Panc1 (cell line): ENCODE results near the gene GSTT2. TPM values are rescaled to one million over a fixed set of nuclear protein-coding genes. Genes with fewer than 3 reads are reported as not detected.

Source experiments
- ATAC-seq: fragments of 200-7000 bp; cut with Tn5 transposase; 2 replicates; pipeline ENCODE4 v1.9.1; 2020; ENCODE audit warnings: mild to moderate bottlenecking, moderate library complexity
- BruUV-seq: library from RNA; stranded (reverse); fragments of 400-500 nt; replicated peaks from 2 replicates; lab custom pipeline; 2021; lab: Mats Ljungman, UMichigan
- CTCF ChIA-PET: fragments of 300-600 bp; sonication (Branson Sonifier 250); formaldehyde crosslinking; loops from one replicate; lab custom pipeline; 2022; ENCODE audit warnings: antibody characterized with exemption; lab: Charles Lee
- POLR2A ChIA-PET: fragments of 300-600 bp; sonication (Branson Sonifier 250); formaldehyde crosslinking; loops from one replicate; lab custom pipeline; 2022; ENCODE audit warnings: antibody characterized with exemption; lab: Charles Lee
- DNase-seq: peaks from one replicate; pipeline ENCODE4 v3.0.0-alpha.2; 2010; ENCODE audit warnings: low read depth, low spot score
- H3K27ac ChIP-seq: 2 replicates; pipeline ENCODE4 v1.5.1; 2011; ENCODE audit warnings: mild to moderate bottlenecking, low read length, inconsistent platforms
- H3K27me3 ChIP-seq: fragments of 200-500 bp; sonication (Bioruptor generic); 2 replicates; pipeline ENCODE4 v1.6.0; 2014; ENCODE audit warnings: low read length, inconsistent platforms; ENCODE audit not compliant: control insufficient read depth, insufficient read depth
- H3K36me3 ChIP-seq: fragments of 200-500 bp; sonication (Bioruptor generic); 2 replicates; pipeline ENCODE4 v1.5.1; 2014; ENCODE audit warnings: inconsistent platforms, mild to moderate bottlenecking, low read length, moderate library complexity; ENCODE audit not compliant: control insufficient read depth, insufficient read depth
- H3K4me1 ChIP-seq: 2 replicates; pipeline ENCODE4 v1.5.1; 2011; ENCODE audit warnings: inconsistent platforms, mild to moderate bottlenecking, low read length, moderate library complexity; ENCODE audit not compliant: control insufficient read depth, insufficient read depth
- H3K4me3 ChIP-seq, 2 experiments: 2 replicates each; pipeline ENCODE4 v1.5.1; 2011 to 2012; ENCODE audit warnings: low read depth in 2 of 2, low read length in 2 of 2, mild to moderate bottlenecking in 2 of 2, inconsistent platforms in 1 of 2, moderate library complexity in 1 of 2
- H3K9me3 ChIP-seq: fragments of 200-500 bp; sonication (Bioruptor generic); 2 replicates; pipeline ENCODE4 v1.5.1; 2014; ENCODE audit warnings: low read depth, mild to moderate bottlenecking, inconsistent platforms, low read length, moderate library complexity; ENCODE audit not compliant: control insufficient read depth, insufficient read depth
- CTCF ChIP-seq: fragments of 450-650 bp; IDR thresholded peaks from 2 replicates; pipeline ENCODE4 v1.5.1; 2017; ENCODE audit warnings: mild to moderate bottlenecking
- POLR2AphosphoS5 ChIP-seq: IDR thresholded peaks from 2 replicates; pipeline ENCODE4 v1.6.1; 2012; ENCODE audit warnings: mild to moderate bottlenecking, low read depth, low read length, moderate library complexity
- REST ChIP-seq, 2 experiments: IDR thresholded peaks; 2 replicates each; pipeline ENCODE4 v1.6.1; 2011 to 2012; ENCODE audit warnings: low read depth in 2 of 2, control low read depth in 1 of 2, low read length in 1 of 2, mild to moderate bottlenecking in 1 of 2, moderate library complexity in 1 of 2; ENCODE audit not compliant: insufficient read depth in 1 of 2
- SIN3A ChIP-seq: IDR thresholded peaks from 2 replicates; pipeline ENCODE4 v1.6.1; 2012; ENCODE audit warnings: low read depth, mild to moderate bottlenecking, low read length, moderate library complexity, borderline replicate concordance; ENCODE audit not compliant: insufficient read depth
- TCF7L2 ChIP-seq: IDR thresholded peaks from 2 replicates; pipeline ENCODE4 v1.6.1; 2011; ENCODE audit warnings: mild to moderate bottlenecking, low read depth, low read length, inconsistent platforms
- in situ Hi-C: cut with HindIII; loops from 2 replicates; pipeline ENCODE4 v1.10.0; 2016; ENCODE audit warnings: low sequenced_read_pairs, low pct_unique_long_range_greater_than_20kb
- intact Hi-C: fragments of 100-400 bp; cut with micrococcal nuclease; formaldehyde crosslinking; loops from one replicate; pipeline ENCODE4 v1.10.0; 2022; ENCODE audit not compliant: unreplicated experiment
- total RNA-seq: library from RNA; stranded (reverse); gene quantifications from one replicate; pipeline ENCODE4 v1.2.1, GENCODE V29; 2021; ENCODE audit not compliant: unreplicated experiment

GSTT2 gene
- total RNA-seq, 1 experiment from 2014 or later: 0.26 TPM

GRCh38 chr22:24026056-24026455 lies 46.1 kb downstream of the GSTT2 start:
- in situ Hi-C loops (no loop called here), intact Hi-C loops (no loop called here)
- POLR2A ChIA-PET: no interaction called here
- H3K4me1 ChIP-seq: no peaks in the 10 kb centered on the region; the same call in 1 of the 2 replicates
- H3K9me3 ChIP-seq: no peaks in the 10 kb centered on the region
- no peaks in the 10 kb centered on the region for H3K36me3 ChIP-seq
- TF ChIP-seq TCF7L2 (no peak), POLR2AphosphoS5 (no peak), REST (IDR thresholded peaks at IDR 0.05; ENCODE audit: insufficient read depth in 1 of 2, low read depth in 2 of 2, low read length in 1 of 2) (no peak), CTCF (no peak), SIN3A (no peak)
- H3K4me3 ChIP-seq: no peak overlapping the region
- CTCF ChIA-PET: no interaction called here
- no TSS peak for BruUV-seq
- ATAC-seq: no peak
- no peaks in the 10 kb centered on the region for H3K27me3 ChIP-seq
- no peak overlapping the region for H3K27ac ChIP-seq
- DNase-seq: no peak

GRCh38 chr22:24026733-24027132 lies 46.8 kb downstream of the GSTT2 start:
- ChIA-PET POLR2A (no interaction called here), CTCF (no interaction called here)
- Histone ChIP-seq H3K9me3 (no peaks in the 10 kb centered on the region), H3K27ac (no peak overlapping the region), H3K4me1 (no peaks in the 10 kb centered on the region; the same call in 1 of the 2 replicates), H3K4me3 (no peak overlapping the region), H3K36me3 (no peaks in the 10 kb centered on the region), H3K27me3 (no peaks in the 10 kb centered on the region)
- DNase-seq (no peak), ATAC-seq (no peak)
- BruUV-seq: no TSS peak
- in situ Hi-C loops (no loop called here), intact Hi-C loops (no loop called here)
- TF ChIP-seq CTCF: no peak
- no peak for TF ChIP-seq TCF7L2
- TF ChIP-seq REST (IDR thresholded peaks at IDR 0.05; ENCODE audit: insufficient read depth in 1 of 2, low read depth in 2 of 2, low read length in 1 of 2): no peak
- no peak for TF ChIP-seq SIN3A
- TF ChIP-seq POLR2AphosphoS5: no peak
